Measurements from ENCODE around the gene VSTM4. TPM values are rescaled to one million over a fixed set of nuclear protein-coding genes. Genes with fewer than 3 reads are reported as not detected.

The VSTM4 gene
- total RNA-seq, 1 donor from 2014 or later = 19.5 TPM

DNA sequence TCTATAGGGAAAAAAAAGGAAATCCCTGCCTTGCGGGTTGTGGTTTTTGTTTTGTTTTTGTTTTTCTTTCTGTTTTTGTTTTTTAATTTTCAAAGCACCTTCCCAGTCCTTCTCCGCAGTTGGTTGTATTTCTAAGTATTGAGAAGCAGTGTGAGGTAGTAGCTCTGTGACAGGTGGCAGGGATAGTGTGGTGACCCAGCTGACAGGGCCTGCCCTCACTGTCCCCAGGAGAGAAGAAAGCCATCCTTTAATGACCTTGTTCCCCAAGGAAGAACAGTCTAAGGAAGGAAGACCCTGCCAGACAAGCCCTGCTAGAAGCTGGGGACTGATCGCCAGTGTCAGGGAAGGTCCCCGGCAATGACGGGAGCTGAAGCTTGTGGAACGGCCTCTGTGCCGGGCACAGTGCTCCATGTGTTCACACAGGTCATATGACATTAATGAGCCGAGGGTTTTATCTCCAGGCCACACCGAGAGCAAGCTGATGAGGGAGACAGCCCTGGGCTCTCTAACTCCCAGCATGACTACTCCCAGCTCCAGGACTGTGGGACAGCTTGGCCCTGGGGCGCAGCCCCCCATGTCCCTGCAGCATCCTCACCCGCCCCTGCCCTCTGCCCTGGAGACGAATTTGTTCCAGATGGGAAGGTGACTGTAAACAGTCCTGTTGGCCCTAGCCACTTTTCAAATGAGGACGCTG, 106.7 kb downstream of the VSTM4 start:
- Histone ChIP-seq H3K4me3 (no peak overlapping the region), H3K36me3 (no peaks in the 10 kb centered on the region), H3K9me3 (no peaks in the 10 kb centered on the region), H3K27ac (peak overlapping the region; percentile 63), H3K4me1 (peaks cover 10% of the 10 kb centered on the region), H3K27me3 (no peaks in the 10 kb centered on the region)
- TF ChIP-seq, protein P1, sequence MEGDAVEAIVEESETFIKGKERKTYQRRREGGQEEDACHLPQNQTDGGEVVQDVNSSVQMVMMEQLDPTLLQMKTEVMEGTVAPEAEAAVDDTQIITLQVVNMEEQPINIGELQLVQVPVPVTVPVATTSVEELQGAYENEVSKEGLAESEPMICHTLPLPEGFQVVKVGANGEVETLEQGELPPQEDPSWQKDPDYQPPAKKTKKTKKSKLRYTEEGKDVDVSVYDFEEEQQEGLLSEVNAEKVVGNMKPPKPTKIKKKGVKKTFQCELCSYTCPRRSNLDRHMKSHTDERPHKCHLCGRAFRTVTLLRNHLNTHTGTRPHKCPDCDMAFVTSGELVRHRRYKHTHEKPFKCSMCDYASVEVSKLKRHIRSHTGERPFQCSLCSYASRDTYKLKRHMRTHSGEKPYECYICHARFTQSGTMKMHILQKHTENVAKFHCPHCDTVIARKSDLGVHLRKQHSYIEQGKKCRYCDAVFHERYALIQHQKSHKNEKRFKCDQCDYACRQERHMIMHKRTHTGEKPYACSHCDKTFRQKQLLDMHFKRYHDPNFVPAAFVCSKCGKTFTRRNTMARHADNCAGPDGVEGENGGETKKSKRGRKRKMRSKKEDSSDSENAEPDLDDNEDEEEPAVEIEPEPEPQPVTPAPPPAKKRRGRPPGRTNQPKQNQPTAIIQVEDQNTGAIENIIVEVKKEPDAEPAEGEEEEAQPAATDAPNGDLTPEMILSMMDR (IDR thresholded peaks at IDR 0.05) = no peak
- peak; percentile 13 for ATAC-seq
- DNase-seq = peak; percentile 48
- intact Hi-C loops (cut with DNase I) = no loop called here

DNA sequence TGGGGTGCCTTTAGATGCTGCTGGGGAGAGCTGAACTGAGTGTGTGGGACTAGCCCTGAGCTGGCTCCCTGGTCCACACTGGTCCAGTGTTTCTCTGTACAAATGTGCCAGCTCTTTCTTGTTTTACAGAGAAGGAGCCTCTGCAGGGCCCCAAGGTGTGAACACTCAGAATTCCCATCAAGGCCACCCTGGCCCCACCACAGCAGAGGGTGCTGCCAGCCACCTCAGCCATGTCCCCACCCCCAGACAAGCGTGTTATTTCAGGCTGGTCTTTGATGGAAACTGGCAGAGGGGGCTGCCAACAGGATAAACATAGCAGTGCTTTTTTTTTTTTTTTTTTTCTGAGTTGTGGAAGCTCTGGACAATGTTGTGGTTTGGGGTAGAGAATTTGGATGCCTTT, 107.2 kb downstream of the VSTM4 start:
- H3K27ac ChIP-seq = peak overlapping the region; percentile 63
- H3K27me3 ChIP-seq = no peaks in the 10 kb centered on the region
- DNase-seq (peak; percentile 36), ATAC-seq (no peak)
- peaks cover 10% of the 10 kb centered on the region for H3K4me1 ChIP-seq
- H3K36me3 ChIP-seq = no peaks in the 10 kb centered on the region
- H3K4me3 ChIP-seq = no peak overlapping the region
- TF ChIP-seq, protein P1 (IDR thresholded peaks at IDR 0.05) = no peak
- intact Hi-C loops (cut with DNase I) = no loop called here
- no peaks in the 10 kb centered on the region for H3K9me3 ChIP-seq

GRCh38 chr10:49007129-49007528, 108.2 kb downstream of the VSTM4 start:
- DNase-seq = no peak
- H3K9me3 ChIP-seq = no peaks in the 10 kb centered on the region
- intact Hi-C loops (cut with DNase I) = no loop called here
- ATAC-seq = no peak
- H3K36me3 ChIP-seq = no peaks in the 10 kb centered on the region
- no peaks in the 10 kb centered on the region for H3K27me3 ChIP-seq
- TF ChIP-seq, protein P1 (IDR thresholded peaks at IDR 0.05) = no peak
- no peak overlapping the region for H3K4me3 ChIP-seq
- H3K4me1 ChIP-seq = peaks cover 10% of the 10 kb centered on the region
- no peak overlapping the region for H3K27ac ChIP-seq

GRCh38 chr10:49005270-49005669, 110.1 kb downstream of the VSTM4 start:
- ATAC-seq = no peak
- DNase-seq = no peak

DNA sequence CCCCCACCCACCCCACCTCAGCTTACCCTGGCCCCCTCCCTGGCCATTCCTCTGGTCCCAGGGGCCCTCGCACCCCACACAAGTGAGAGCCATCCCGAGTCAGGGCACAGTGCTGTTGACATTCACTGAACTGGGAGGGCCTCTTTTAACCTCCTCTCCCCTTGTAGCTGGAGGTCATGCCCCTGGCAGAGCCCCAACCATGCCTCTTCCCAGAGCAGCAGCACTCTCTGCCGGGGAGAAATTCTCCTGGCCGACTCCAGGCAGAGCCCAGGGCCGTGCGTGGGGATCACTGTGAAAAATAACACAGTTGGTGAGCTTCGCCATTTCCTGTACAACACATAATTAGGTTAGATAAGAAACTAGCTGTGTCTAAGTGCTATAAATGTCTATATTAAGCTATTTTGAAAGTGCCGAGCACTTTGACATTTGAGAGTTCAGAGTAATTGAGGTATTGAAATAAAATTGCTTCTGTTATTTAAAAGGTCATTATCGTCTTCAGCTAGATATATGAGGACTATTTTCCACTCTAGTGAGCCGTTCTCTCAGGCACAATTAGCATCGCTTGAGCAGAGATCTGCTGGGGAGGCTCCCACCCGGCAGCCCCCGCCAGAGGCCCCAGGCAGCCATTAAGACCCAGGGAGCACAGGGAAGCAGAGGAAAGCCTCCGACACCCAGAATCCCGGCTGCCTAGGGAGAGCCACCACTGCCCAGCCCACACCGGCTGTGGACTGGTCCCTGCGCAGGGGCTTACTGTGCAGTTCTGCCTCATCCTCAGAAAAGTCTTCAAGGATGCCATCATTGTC, 113.3 kb downstream of the VSTM4 start:
- TF ChIP-seq, protein P1 (IDR thresholded peaks at IDR 0.05) = no peak

More at GRCh38 chr10:49005270-49005669, 110.1 kb downstream of the VSTM4 start:
- no peaks in the 10 kb centered on the region for H3K9me3 ChIP-seq
- TF ChIP-seq, protein P1 (IDR thresholded peaks at IDR 0.05) = no peak
- no peak overlapping the region for H3K27ac ChIP-seq
- intact Hi-C loops (cut with DNase I) = no loop called here
- no peaks in the 10 kb centered on the region for H3K27me3 ChIP-seq
- no peak overlapping the region for H3K4me3 ChIP-seq
- H3K4me1 ChIP-seq = peaks cover 9% of the 10 kb centered on the region
- no peaks in the 10 kb centered on the region for H3K36me3 ChIP-seq

More for the DNA sequence above, 113.3 kb downstream of the VSTM4 start:
- no peaks in the 10 kb centered on the region for H3K36me3 ChIP-seq
- H3K27ac ChIP-seq = no peak overlapping the region
- no peaks in the 10 kb centered on the region for H3K4me1 ChIP-seq
- no peaks in the 10 kb centered on the region for H3K27me3 ChIP-seq
- no peak overlapping the region for H3K4me3 ChIP-seq
- ATAC-seq = peak; percentile 40
- intact Hi-C loops (cut with DNase I) = no loop called here
- DNase-seq = no peak
- H3K9me3 ChIP-seq = no peaks in the 10 kb centered on the region
